ENCODE measurements around the gene ARHGAP27. TPM values are rescaled to one million over a fixed set of nuclear protein-coding genes. Genes with fewer than 3 reads are reported as not detected.

ARHGAP27 gene
- total RNA-seq, 1 donor from 2014 or later, result 71.0 TPM

- ATAC-seq (peak; percentile 90), DNase-seq (peak; percentile 97)
- Histone ChIP-seq H3K36me3 (peaks cover 21% of the 10 kb centered on the region), H3K27me3 (ENCODE audit: low read depth) (no peaks in the 10 kb centered on the region), H3K4me1 (peaks cover 52% of the 10 kb centered on the region), H3K9me3 (no peaks in the 10 kb centered on the region), H3K27ac (peak overlapping the region; percentile 84), H3K4me3 (peak overlapping the region; percentile 74)
- TF ChIP-seq CTCF (IDR thresholded peaks at IDR 0.05), result no peak
- intact Hi-C loops (cut with DNase I), result no loop called here
Measured at GRCh38 chr17:45431531-45432404, 902 bp downstream of the ARHGAP27 start.

- Histone ChIP-seq H3K36me3 (peaks cover 13% of the 10 kb centered on the region), H3K4me1 (peaks cover 54% of the 10 kb centered on the region), H3K4me3 (peak overlapping the region; percentile 74), H3K9me3 (no peaks in the 10 kb centered on the region), H3K27ac (peak overlapping the region; percentile 84), H3K27me3 (ENCODE audit: low read depth) (no peaks in the 10 kb centered on the region)
- no peak for TF ChIP-seq CTCF (IDR thresholded peaks at IDR 0.05)
- intact Hi-C loops (cut with DNase I), result no loop called here
- ATAC-seq (peak; percentile 73 to 79), DNase-seq (peak; percentile 88)
Measured at GRCh38 chr17:45430738-45431530, 1.7 kb downstream of the ARHGAP27 start.

- intact Hi-C loops (cut with DNase I), result no loop called here
- no peak for TF ChIP-seq CTCF (IDR thresholded peaks at IDR 0.05)
- ATAC-seq (peak in 1 of 2 donors; percentile 0), DNase-seq (peak; percentile 47)
- no peaks in the 10 kb centered on the region for H3K27me3 ChIP-seq (ENCODE audit: low read depth)
- peaks cover 62% of the 10 kb centered on the region for H3K4me1 ChIP-seq
- H3K36me3 ChIP-seq, result peaks cover 7% of the 10 kb centered on the region
- H3K27ac ChIP-seq, result peak overlapping the region; percentile 84
- peak overlapping the region; percentile 74 for H3K4me3 ChIP-seq
- no peaks in the 10 kb centered on the region for H3K9me3 ChIP-seq
Measured at GRCh38 chr17:45430006-45430737, 2.5 kb downstream of the ARHGAP27 start.

GRCh38 chr17:45429339-45430005, 3.2 kb downstream of the ARHGAP27 start:
- peaks cover 65% of the 10 kb centered on the region for H3K4me1 ChIP-seq
- DNase-seq, result peak; percentile 52
- H3K9me3 ChIP-seq, result no peaks in the 10 kb centered on the region
- no peak for TF ChIP-seq CTCF (IDR thresholded peaks at IDR 0.05)
- no peak for ATAC-seq
- H3K27ac ChIP-seq, result no peak overlapping the region
- H3K27me3 ChIP-seq (ENCODE audit: low read depth), result no peaks in the 10 kb centered on the region
- intact Hi-C loops (cut with DNase I), result no loop called here
- no peak overlapping the region for H3K4me3 ChIP-seq
- peaks cover 7% of the 10 kb centered on the region for H3K36me3 ChIP-seq

GRCh38 chr17:45428931-45429338, 3.7 kb downstream of the ARHGAP27 start:
- peaks cover 7% of the 10 kb centered on the region for H3K36me3 ChIP-seq
- intact Hi-C loops (cut with DNase I), result no loop called here
- no peak overlapping the region for H3K4me3 ChIP-seq
- peaks cover 69% of the 10 kb centered on the region for H3K4me1 ChIP-seq
- TF ChIP-seq CTCF (IDR thresholded peaks at IDR 0.05), result no peak
- no peaks in the 10 kb centered on the region for H3K27me3 ChIP-seq (ENCODE audit: low read depth)
- no peaks in the 10 kb centered on the region for H3K9me3 ChIP-seq
- ATAC-seq, result no peak
- peak; percentile 53 for DNase-seq
- peak overlapping the region; percentile 62 for H3K27ac ChIP-seq

Measured in lower lobe of right lung (tissue), 2 donors.